ENCODE results near the gene RDH8.
A peak's percentile ranks its signal among the peaks of the same experiment; 100 is the strongest.
"Not testable (repeated sequence)": the region's sequence is repeated elsewhere in the genome, so short reads cannot be mapped to it uniquely, and the experiment has no call there.

Gene RDH8

GRCh38 chr19:10006335-10006708 lies 7.0 kb upstream of the RDH8 start:
- DNase-seq, result no peak

- DNase-seq, result no peak
These were observed 6.4 kb upstream of the RDH8 start for GRCh38 chr19:10006752-10007323.

- DNase-seq, result no peak
These were observed 5.7 kb upstream of the RDH8 start for GRCh38 chr19:10007371-10008183.

- no peak for DNase-seq
These were observed 5.0 kb upstream of the RDH8 start for GRCh38 chr19:10008184-10008765.

- no peak for DNase-seq
These were observed 3.5 kb upstream of the RDH8 start for GRCh38 chr19:10009714-10010224.

- no peak for DNase-seq
These were observed 3.0 kb upstream of the RDH8 start, which contains the start of gene COL5A3 for GRCh38 chr19:10010247-10010691. Gene COL5A3, minus strand, starts transcription at chr19:10010504. Its CDS starts 119 bp downstream, at chr19:10010385.

GRCh38 chr19:10010939-10011338 lies 2.3 kb upstream of the RDH8 start:
- DNase-seq, result no peak

- no peak for DNase-seq
These were observed 1.3 kb upstream of the RDH8 start for GRCh38 chr19:10011974-10012373.

- no peak for DNase-seq
These were observed 743 bp downstream of the RDH8 start for GRCh38 chr19:10013834-10014618.

GRCh38 chr19:10018263-10018662 lies 5.0 kb downstream of the RDH8 start:
- no peak for DNase-seq

GRCh38 chr19:10018786-10019185 lies 5.5 kb downstream of the RDH8 start:
- no peak for DNase-seq

GRCh38 chr19:10019246-10019645 lies 6.0 kb downstream of the RDH8 start:
- DNase-seq, result no peak

- DNase-seq, result no peak
These were observed 7.6 kb downstream of the RDH8 start for GRCh38 chr19:10020851-10021250.

GRCh38 chr19:10021446-10021845 lies 8.2 kb downstream of the RDH8 start:
- no peak for DNase-seq

- DNase-seq, result no peak
These were observed 8.6 kb downstream of the RDH8 start for GRCh38 chr19:10021863-10022262.

GRCh38 chr19:10023096-10023495 lies 9.8 kb downstream of the RDH8 start:
- not testable (repeated sequence) for DNase-seq

GRCh38 chr19:10026744-10027143 lies 13.5 kb downstream of the RDH8 start:
- no peak for DNase-seq

- DNase-seq, result peak; percentile 10
These were observed 14.1 kb downstream of the RDH8 start for GRCh38 chr19:10027158-10027997.

- DNase-seq, result no peak
These were observed 20.3 kb downstream of the RDH8 start for GRCh38 chr19:10033614-10034013.

GRCh38 chr19:10036601-10037071 lies 23.4 kb downstream of the RDH8 start:
- DNase-seq, result no peak

GRCh38 chr19:10037367-10037766 lies 24.1 kb downstream of the RDH8 start:
- DNase-seq, result no peak

GRCh38 chr19:10037809-10038208 lies 24.5 kb downstream of the RDH8 start:
- DNase-seq, result no peak

Measured in NCI-H1436 treated with DMSO at 0.1 percent for 48 hours (cell line).